Liver (tissue), 9 donors: ENCODE measurements around the gene PODXL2. TPM values are rescaled to one million over a fixed set of nuclear protein-coding genes. Genes with fewer than 3 reads are reported as not detected.

Experiments used
- DNase-seq: peaks from one replicate; pipeline ENCODE4 v3.0.0-alpha.2; 2017; ENCODE audit warnings: low spot score
- H3K27ac ChIP-seq, 2 donors: one replicate each; pipeline ENCODE4 v1.7.0; 2013; ENCODE audit warnings: inconsistent platforms in 2 of 2, low read length in 2 of 2, control low read depth in 1 of 2, low read depth in 1 of 2, mild to moderate bottlenecking in 1 of 2
- H3K27me3 ChIP-seq, 4 donors: one replicate each; pipeline versions ENCODE4 v1.6.1 to v1.7.0; 2013; ENCODE audit warnings: low read length in 3 of 4, inconsistent platforms in 1 of 4, mild to moderate bottlenecking in 1 of 4, moderate library complexity in 1 of 4; ENCODE audit not compliant: control insufficient read depth in 4 of 4, insufficient read depth in 4 of 4
- H3K36me3 ChIP-seq, 4 donors: one replicate each; pipeline versions ENCODE4 v1.6.1 to v1.7.0; 2013; ENCODE audit warnings: low read length in 3 of 4, mild to moderate bottlenecking in 3 of 4, low read depth in 1 of 4, moderate library complexity in 1 of 4; ENCODE audit not compliant: control insufficient read depth in 4 of 4, insufficient read depth in 3 of 4
- H3K4me1 ChIP-seq, 4 donors: one replicate each; pipeline versions ENCODE4 v1.6.1 to v1.7.0; 2013; ENCODE audit warnings: low read length in 3 of 4, mild to moderate bottlenecking in 3 of 4, moderate library complexity in 1 of 4; ENCODE audit not compliant: control insufficient read depth in 4 of 4, insufficient read depth in 4 of 4
- H3K4me3 ChIP-seq, 3 donors: one replicate each; pipeline versions ENCODE4 v1.6.1 to v1.7.0; 2013; ENCODE audit warnings: low read length in 3 of 3, control low read depth in 1 of 3, low read depth in 1 of 3, mild to moderate bottlenecking in 1 of 3
- H3K9ac ChIP-seq, 2 donors: one replicate each; pipeline ENCODE4 v1.7.0; 2013; ENCODE audit warnings: low read length in 2 of 2, mild to moderate bottlenecking in 2 of 2, moderate library complexity in 2 of 2, control low read depth in 1 of 2, low read depth in 1 of 2
- H3K9me3 ChIP-seq, 4 donors: one replicate each; pipeline versions ENCODE4 v1.6.1 to v1.7.0; 2013; ENCODE audit warnings: low read length in 3 of 4; ENCODE audit not compliant: control insufficient read depth in 4 of 4
- ATF3 ChIP-seq: IDR thresholded peaks from 2 replicates; pipeline ENCODE4 v1.6.1; 2016; ENCODE audit warnings: antibody characterized with exemption
- CTCF ChIP-seq: fragments of 150-350 bp; IDR thresholded peaks from 2 replicates; pipeline ENCODE4 v1.5.1; 2017; ENCODE audit warnings: improper control_type of control experiment, low read depth, low read length; ENCODE audit not compliant: missing input control
- EGR1 ChIP-seq, 2 donors: IDR thresholded peaks; 2 replicates each; pipeline ENCODE4 v1.6.1; 2016 to 2018; ENCODE audit warnings: antibody characterized with exemption in 2 of 2, low read depth in 2 of 2
- FOXA1 ChIP-seq: IDR thresholded peaks from 2 replicates; pipeline ENCODE4 v1.6.1; 2016; ENCODE audit warnings: antibody characterized with exemption
- FOXA2 ChIP-seq: IDR thresholded peaks from 2 replicates; pipeline ENCODE4 v1.6.1; 2016; ENCODE audit warnings: antibody characterized with exemption
- GABPA ChIP-seq, 2 donors: IDR thresholded peaks in 1 of 2; conservative IDR thresholded peaks in 1 of 2; 2 replicates each; pipeline ENCODE4 v1.6.1; 2016; ENCODE audit warnings: antibody characterized with exemption in 2 of 2, mild to moderate bottlenecking in 1 of 2, moderate library complexity in 1 of 2
- HNF4A ChIP-seq, 2 donors: conservative IDR thresholded peaks; 2 replicates each; pipeline ENCODE4 v1.6.1; 2016; ENCODE audit warnings: antibody characterized with exemption in 2 of 2, mild to moderate bottlenecking in 2 of 2
- HNF4G ChIP-seq: IDR thresholded peaks from 2 replicates; pipeline ENCODE4 v1.6.1; 2016; ENCODE audit warnings: antibody characterized with exemption
- JUND ChIP-seq, 2 donors: IDR thresholded peaks; 2 replicates each; pipeline ENCODE4 v1.6.1; 2016; ENCODE audit warnings: antibody characterized with exemption in 2 of 2
- MAX ChIP-seq: IDR thresholded peaks from 2 replicates; pipeline ENCODE4 v1.6.1; 2016; ENCODE audit warnings: antibody characterized with exemption
- NR2F2 ChIP-seq: IDR thresholded peaks from 2 replicates; pipeline ENCODE4 v1.6.1; 2016; ENCODE audit warnings: antibody characterized with exemption
- RAD21 ChIP-seq, 2 donors: IDR thresholded peaks; 2 replicates each; pipeline ENCODE4 v1.6.1; 2016; ENCODE audit warnings: antibody characterized with exemption in 2 of 2, mild to moderate bottlenecking in 2 of 2
- RXRA ChIP-seq, 2 donors: IDR thresholded peaks; 2 replicates each; pipeline ENCODE4 v1.6.1; 2017 to 2018; ENCODE audit warnings: antibody characterized with exemption in 2 of 2, mild to moderate bottlenecking in 1 of 2
- SP1 ChIP-seq: IDR thresholded peaks from 2 replicates; pipeline ENCODE4 v1.6.1; 2018; ENCODE audit warnings: antibody characterized with exemption, mild to moderate bottlenecking
- TAF1 ChIP-seq: conservative IDR thresholded peaks from 2 replicates; pipeline ENCODE4 v1.6.1; 2016; ENCODE audit warnings: antibody characterized with exemption, mild to moderate bottlenecking
- YY1 ChIP-seq: IDR thresholded peaks from 2 replicates; pipeline ENCODE4 v1.6.1; 2016; ENCODE audit warnings: antibody characterized with exemption, mild to moderate bottlenecking
- ZBTB33 ChIP-seq: IDR thresholded peaks from 2 replicates; pipeline ENCODE4 v1.6.1; 2016; ENCODE audit warnings: antibody characterized with exemption
- WGBS: extraction: QIAGEN DNeasy Blood & Tissue Kit; methylation state at CpG from one replicate; pipeline ENCODE4 v1.1.7; 2013; 5-methylcytosine and 5-hydroxymethylcytosine counted together
- polyA plus RNA-seq, 2 donors: library from polyadenylated mRNA; stranded (reverse) in 1 of 2; unstranded in 1 of 2; fragments of 200-250 nt in 1 of 2; fragments of >200 nt in 1 of 2; fragmentation: Nextera tagmentation in 1 of 2; extraction: Ambion mirVana in 1 of 2; gene quantifications; one replicate each; pipeline versions ENCODE4 v1.2.1 to v1.2.3, GENCODE V29; 2013 to 2015
- total RNA-seq, 2 donors: library from RNA; depleted of rRNA; stranded (reverse); fragments of >200 nt; gene quantifications; one replicate each; pipeline ENCODE4 v1.2.3, GENCODE V29; 2014
- TF ChIP-seq, protein P1 (sequence below): IDR thresholded peaks from 2 replicates; pipeline ENCODE4 v1.6.1; 2016; ENCODE audit warnings: antibody characterized with exemption, mild to moderate bottlenecking
- donor health status: healthy.
- donor health status: healthy.
- donor health status: healthy.
- donor health status: healthy.
- donor health status: healthy.

Gene PODXL2
- total and polyA plus RNA-seq, 4 donors, result 0.47 to 1.4 (median 0.88) TPM

DNA sequence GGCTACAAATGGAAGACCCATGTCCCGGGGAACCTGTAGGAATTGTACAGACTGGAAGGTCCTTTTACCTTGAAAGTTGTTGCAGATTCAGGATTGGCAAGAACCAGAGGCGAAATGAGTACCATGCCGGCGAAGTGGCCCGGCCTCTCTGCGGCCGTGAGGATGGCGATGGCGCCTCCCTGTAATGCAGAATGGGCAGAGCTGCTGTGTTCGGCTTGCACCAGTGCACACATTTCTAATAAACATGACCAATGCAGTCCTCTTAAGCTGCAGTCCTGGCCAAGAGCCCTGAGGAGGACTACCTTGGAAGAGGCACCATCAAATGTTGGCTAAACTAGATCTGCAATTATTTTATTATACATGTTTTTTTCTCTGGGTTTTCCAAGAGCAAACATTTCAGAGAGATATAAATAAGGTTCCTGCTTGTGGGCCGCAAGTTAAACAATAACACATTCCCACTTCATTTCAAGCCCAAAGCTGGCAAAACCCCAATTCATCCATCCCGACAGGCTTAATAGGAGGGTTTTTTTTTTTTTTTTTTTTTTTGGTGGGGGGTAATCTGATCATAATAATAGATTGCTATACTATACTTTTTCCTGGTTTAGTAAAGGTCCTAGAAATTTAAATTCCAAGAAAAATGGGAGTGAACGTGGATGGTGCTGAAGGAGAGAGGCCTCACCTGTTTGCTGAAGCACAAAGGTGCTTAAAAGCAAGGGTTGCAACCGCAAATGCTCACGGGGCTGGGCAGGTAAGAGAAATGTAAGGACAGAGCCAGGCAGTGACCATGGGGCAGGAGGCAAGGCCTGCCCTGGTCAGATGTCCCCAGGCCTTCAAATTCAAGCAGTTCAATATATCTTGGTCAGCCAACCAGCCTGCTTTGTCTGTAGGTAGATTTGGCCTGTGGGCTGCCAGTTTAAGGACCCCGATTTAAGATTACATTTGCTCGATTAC, 92.3 kb downstream of the PODXL2 start:
- H3K36me3 ChIP-seq, result peaks cover 2 to 35% (median 14%) of the 10 kb centered on the region in 4 donors
- TF ChIP-seq HNF4G (no peak), SP1 (no peak), JUND (IDR thresholded peaks at IDR 0.05) (no peak), CTCF (no peak), YY1 (no peak), NR2F2 (no peak), HNF4A (conservative IDR thresholded peaks at IDR 0.05) (no peak), ZBTB33 (no peak), TAF1 (no peak), RAD21 (IDR thresholded peaks at IDR 0.05) (no peak), MAX (no peak), RXRA (IDR thresholded peaks at IDR 0.05) (no peak), FOXA2 (no peak), ATF3 (no peak), FOXA1 (no peak), GABPA (IDR thresholded peaks at IDR 0.05 in 1 of 2, conservative IDR thresholded peaks at IDR 0.05 in 1 of 2) (no peak), EGR1 (IDR thresholded peaks at IDR 0.05; ENCODE audit: low read depth in 2 of 2) (no peak)
- TF ChIP-seq, protein P1, sequence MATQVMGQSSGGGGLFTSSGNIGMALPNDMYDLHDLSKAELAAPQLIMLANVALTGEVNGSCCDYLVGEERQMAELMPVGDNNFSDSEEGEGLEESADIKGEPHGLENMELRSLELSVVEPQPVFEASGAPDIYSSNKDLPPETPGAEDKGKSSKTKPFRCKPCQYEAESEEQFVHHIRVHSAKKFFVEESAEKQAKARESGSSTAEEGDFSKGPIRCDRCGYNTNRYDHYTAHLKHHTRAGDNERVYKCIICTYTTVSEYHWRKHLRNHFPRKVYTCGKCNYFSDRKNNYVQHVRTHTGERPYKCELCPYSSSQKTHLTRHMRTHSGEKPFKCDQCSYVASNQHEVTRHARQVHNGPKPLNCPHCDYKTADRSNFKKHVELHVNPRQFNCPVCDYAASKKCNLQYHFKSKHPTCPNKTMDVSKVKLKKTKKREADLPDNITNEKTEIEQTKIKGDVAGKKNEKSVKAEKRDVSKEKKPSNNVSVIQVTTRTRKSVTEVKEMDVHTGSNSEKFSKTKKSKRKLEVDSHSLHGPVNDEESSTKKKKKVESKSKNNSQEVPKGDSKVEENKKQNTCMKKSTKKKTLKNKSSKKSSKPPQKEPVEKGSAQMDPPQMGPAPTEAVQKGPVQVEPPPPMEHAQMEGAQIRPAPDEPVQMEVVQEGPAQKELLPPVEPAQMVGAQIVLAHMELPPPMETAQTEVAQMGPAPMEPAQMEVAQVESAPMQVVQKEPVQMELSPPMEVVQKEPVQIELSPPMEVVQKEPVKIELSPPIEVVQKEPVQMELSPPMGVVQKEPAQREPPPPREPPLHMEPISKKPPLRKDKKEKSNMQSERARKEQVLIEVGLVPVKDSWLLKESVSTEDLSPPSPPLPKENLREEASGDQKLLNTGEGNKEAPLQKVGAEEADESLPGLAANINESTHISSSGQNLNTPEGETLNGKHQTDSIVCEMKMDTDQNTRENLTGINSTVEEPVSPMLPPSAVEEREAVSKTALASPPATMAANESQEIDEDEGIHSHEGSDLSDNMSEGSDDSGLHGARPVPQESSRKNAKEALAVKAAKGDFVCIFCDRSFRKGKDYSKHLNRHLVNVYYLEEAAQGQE, result no peak
- peaks cover 0 to 2% (median 0%) of the 10 kb centered on the region in 4 donors for H3K4me1 ChIP-seq
- H3K9ac ChIP-seq, result no peak overlapping the region
- no peak for DNase-seq
- no peak overlapping the region for H3K4me3 ChIP-seq
- no peak overlapping the region for H3K27ac ChIP-seq
- 93% methylated on average over 17 of the region's 17 CpGs for WGBS
- no peaks in the 10 kb centered on the region for H3K27me3 ChIP-seq
- H3K9me3 ChIP-seq, result no peaks in the 10 kb centered on the region
